ENCODE data around the gene NAP1L4.

Gene NAP1L4

GRCh38 chr11:2964782-2965181, 27.3 kb downstream of the NAP1L4 start:
- DNase-seq (ENCODE audit: insufficient read length, low spot score) = no peak
- no peak for FAIRE-seq

GRCh38 chr11:2963761-2964160, 28.4 kb downstream of the NAP1L4 start:
- FAIRE-seq (no peak), DNase-seq (ENCODE audit: insufficient read length, low spot score) (no peak)

GRCh38 chr11:2963112-2963754, 28.9 kb downstream of the NAP1L4 start:
- DNase-seq (ENCODE audit: insufficient read length, low spot score) (no peak), FAIRE-seq (no peak)

GRCh38 chr11:2961080-2961479, 31.0 kb downstream of the NAP1L4 start:
- no peak for FAIRE-seq
- no peak for DNase-seq (ENCODE audit: insufficient read length, low spot score)

- FAIRE-seq (no peak), DNase-seq (ENCODE audit: insufficient read length, low spot score) (no peak)
These were observed 32.0 kb downstream of the NAP1L4 start for GRCh38 chr11:2960139-2960538.

GRCh38 chr11:2958251-2958650, 33.9 kb downstream of the NAP1L4 start:
- DNase-seq (ENCODE audit: insufficient read length, low spot score) = no peak
- FAIRE-seq = no peak

GRCh38 chr11:2955906-2956476, 36.1 kb downstream of the NAP1L4 start:
- no peak for FAIRE-seq
- no peak for DNase-seq (ENCODE audit: insufficient read length, low spot score)

- no peak for DNase-seq (ENCODE audit: insufficient read length, low spot score)
- no peak for FAIRE-seq
These were observed 37.9 kb downstream of the NAP1L4 start for GRCh38 chr11:2954263-2954662.

GRCh38 chr11:2952290-2952689, 39.8 kb downstream of the NAP1L4 start:
- FAIRE-seq = no peak
- DNase-seq (ENCODE audit: insufficient read length, low spot score) = no peak

GRCh38 chr11:2951231-2952110, 40.7 kb downstream of the NAP1L4 start:
- FAIRE-seq = no peak
- no peak for DNase-seq (ENCODE audit: insufficient read length, low spot score)

- FAIRE-seq (no peak), DNase-seq (ENCODE audit: insufficient read length, low spot score) (no peak)
These were observed 41.3 kb downstream of the NAP1L4 start for GRCh38 chr11:2950825-2951224.

GRCh38 chr11:2949920-2950319, 42.2 kb downstream of the NAP1L4 start:
- FAIRE-seq = no peak

GRCh38 chr11:2947744-2948143, 44.4 kb downstream of the NAP1L4 start:
- FAIRE-seq (no peak), DNase-seq (ENCODE audit: insufficient read length, low spot score) (no peak)

More at GRCh38 chr11:2949920-2950319, 42.2 kb downstream of the NAP1L4 start:
- DNase-seq (ENCODE audit: insufficient read length, low spot score) = no peak

- FAIRE-seq (no peak), DNase-seq (ENCODE audit: insufficient read length, low spot score) (no peak)
These were observed 46.3 kb downstream of the NAP1L4 start for GRCh38 chr11:2945757-2946287.

GRCh38 chr11:2945031-2945756, 46.9 kb downstream of the NAP1L4 start:
- no peak for DNase-seq (ENCODE audit: insufficient read length, low spot score)
- peak; percentile 53 for FAIRE-seq

GRCh38 chr11:2944530-2944929, 47.6 kb downstream of the NAP1L4 start:
- DNase-seq (ENCODE audit: insufficient read length, low spot score) (no peak), FAIRE-seq (no peak)

GRCh38 chr11:2943711-2944118, 48.4 kb downstream of the NAP1L4 start:
- no peak for FAIRE-seq
- no peak for DNase-seq (ENCODE audit: insufficient read length, low spot score)

GRCh38 chr11:2942872-2943710, 49.0 kb downstream of the NAP1L4 start:
- FAIRE-seq = no peak
- no peak for DNase-seq (ENCODE audit: insufficient read length, low spot score)

GRCh38 chr11:2942447-2942846, 49.7 kb downstream of the NAP1L4 start:
- DNase-seq (ENCODE audit: insufficient read length, low spot score) (no peak), FAIRE-seq (no peak)

Measured in GM19239 (cell line).